Neural cell (in vitro differentiated cells): ENCODE measurements around the gene KIF22. TPM values are rescaled to one million over a fixed set of nuclear protein-coding genes. Genes with fewer than 3 reads are reported as not detected.

ENCODE experiments used
- H2AFZ ChIP-seq: fragments of 200-600, 300-800 bp; sonication (generic), shearing (Covaris generic); 2 replicates; pipeline ENCODE4 v1.6.0; 2014; ENCODE audit warnings: low read depth, mild to moderate bottlenecking, antibody characterized with exemption, low read length, moderate library complexity
- H3F3A ChIP-seq: fragments of 200-600 bp; shearing (Covaris generic); 2 replicates; pipeline ENCODE4 v1.6.1; 2016; ENCODE audit warnings: mild to moderate bottlenecking, moderate library complexity, mixed read lengths, antibody characterized with exemption, low read length; ENCODE audit not compliant: insufficient read depth, poor library complexity, severe bottlenecking
- H3K27ac ChIP-seq: fragments of 200-600, 300-800 bp; sonication (generic), shearing (Covaris generic); 2 replicates; pipeline ENCODE4 v1.5.1; 2014; ENCODE audit warnings: mild to moderate bottlenecking, low read length, moderate library complexity
- H3K27me3 ChIP-seq: fragments of 300-800, 200-600 bp; sonication (generic), shearing (Covaris generic); 2 replicates; pipeline ENCODE4 v1.6.0; 2014; ENCODE audit warnings: mild to moderate bottlenecking, low read depth, low read length, moderate library complexity; ENCODE audit not compliant: insufficient read depth
- H3K36me3 ChIP-seq: fragments of 300-800, 200-600 bp; sonication (generic), shearing (Covaris generic); 2 replicates; pipeline ENCODE4 v1.5.1; 2014; ENCODE audit warnings: mild to moderate bottlenecking, antibody characterized with exemption, low read length, moderate library complexity; ENCODE audit not compliant: insufficient read depth
- H3K4me2 ChIP-seq: fragments of 300-800, 200-600 bp; sonication (generic), shearing (Covaris generic); 2 replicates; pipeline ENCODE4 v1.6.0; 2014; ENCODE audit warnings: mild to moderate bottlenecking, low read length
- H3K4me3 ChIP-seq: fragments of 300-800, 200-600 bp; sonication (generic), shearing (Covaris generic); 2 replicates; pipeline ENCODE4 v1.5.1; 2014; ENCODE audit warnings: mild to moderate bottlenecking, low read length, moderate library complexity
- H3K79me2 ChIP-seq: fragments of 200-600 bp; shearing (Covaris generic); replicated peaks from 2 replicates; pipeline ENCODE4 v1.6.0; 2014; ENCODE audit warnings: mild to moderate bottlenecking, low read length, moderate library complexity; ENCODE audit not compliant: insufficient read depth
- H3K9ac ChIP-seq: fragments of 300-800, 200-600 bp; sonication (generic), shearing (Covaris generic); 2 replicates; pipeline ENCODE4 v1.6.1; 2016; ENCODE audit warnings: mild to moderate bottlenecking, low read length, mixed read lengths
- H3K9me2 ChIP-seq: fragments of 200-600 bp; shearing (Covaris generic); 2 replicates; pipeline ENCODE4 v1.6.1; 2016; ENCODE audit warnings: mild to moderate bottlenecking, low read length, mixed read lengths; ENCODE audit not compliant: insufficient read depth
- H3K9me3 ChIP-seq: fragments of 200-600, 300-800 bp; sonication (generic), shearing (Covaris generic); 2 replicates; pipeline ENCODE4 v1.6.1; 2016; ENCODE audit warnings: mild to moderate bottlenecking, mixed run types, low read length, moderate library complexity, mixed read lengths
- H4K20me1 ChIP-seq: fragments of 200-600 bp; shearing (Covaris generic); 2 replicates; pipeline ENCODE4 v1.6.1; 2016; ENCODE audit warnings: mild to moderate bottlenecking, mixed run types; ENCODE audit not compliant: insufficient read depth
- EP300 ChIP-seq: fragments of 450-650 bp; conservative IDR thresholded peaks from 2 replicates; pipeline ENCODE4 v1.6.1; 2014; ENCODE audit warnings: antibody characterized with exemption, mild to moderate bottlenecking, moderate library complexity; ENCODE audit not compliant: poor library complexity, severe bottlenecking
- EZH2 ChIP-seq: fragments of 200-600, 300-800 bp; shearing (Covaris generic), sonication (generic); IDR thresholded peaks from 2 replicates; pipeline ENCODE4 v1.6.1; 2014; ENCODE audit warnings: antibody characterized with exemption, low read length, borderline replicate concordance, mild to moderate bottlenecking; ENCODE audit not compliant: insufficient read depth, poor library complexity, severe bottlenecking
- MXI1 ChIP-seq: fragments of 450-650 bp; conservative IDR thresholded peaks from 2 replicates; pipeline ENCODE4 v1.6.1; 2014; ENCODE audit warnings: antibody characterized with exemption, mild to moderate bottlenecking; ENCODE audit not compliant: poor library complexity, severe bottlenecking
- POLR2AphosphoS5 ChIP-seq: IDR thresholded peaks from 2 replicates; pipeline ENCODE4 v1.6.1; 2012
- RAD21 ChIP-seq: fragments of 450-650 bp; conservative IDR thresholded peaks from 2 replicates; pipeline ENCODE4 v1.6.1; 2014; ENCODE audit warnings: antibody characterized with exemption, mild to moderate bottlenecking, moderate library complexity
- REST ChIP-seq: IDR thresholded peaks from 2 replicates; pipeline ENCODE4 v1.6.1; 2012; ENCODE audit warnings: borderline replicate concordance
- SMC3 ChIP-seq: fragments of 450-650 bp; conservative IDR thresholded peaks from 2 replicates; pipeline ENCODE4 v1.6.1; 2014; ENCODE audit warnings: antibody characterized with exemption, mild to moderate bottlenecking, moderate library complexity; ENCODE audit not compliant: poor library complexity
- TAF1 ChIP-seq: IDR thresholded peaks from 2 replicates; pipeline ENCODE4 v1.6.1; 2012; ENCODE audit warnings: low read depth
- polyA minus RNA-seq: library from RNA; depleted of rRNA, polyadenylated mRNA; stranded (reverse); fragments of >200 nt; gene quantifications from 2 replicates; pipeline ENCODE4 v1.2.3, GENCODE V29; 2014
- polyA plus RNA-seq: library from polyadenylated mRNA; depleted of rRNA; stranded (reverse); fragments of >200 nt; gene quantifications from 2 replicates; pipeline ENCODE4 v1.2.3, GENCODE V29; 2014
- TF ChIP-seq, protein P1 (sequence below): fragments of 450-650 bp; IDR thresholded peaks from 2 replicates; pipeline ENCODE4 v1.5.1; 2014; ENCODE audit warnings: antibody characterized with exemption, mild to moderate bottlenecking, moderate library complexity; ENCODE audit not compliant: poor library complexity, severe bottlenecking

The KIF22 gene
- polyA plus RNA-seq (81.1 and 89.7 TPM in 2 replicates), polyA minus RNA-seq (48.7 and 74.7 TPM in 2 replicates)

DNA sequence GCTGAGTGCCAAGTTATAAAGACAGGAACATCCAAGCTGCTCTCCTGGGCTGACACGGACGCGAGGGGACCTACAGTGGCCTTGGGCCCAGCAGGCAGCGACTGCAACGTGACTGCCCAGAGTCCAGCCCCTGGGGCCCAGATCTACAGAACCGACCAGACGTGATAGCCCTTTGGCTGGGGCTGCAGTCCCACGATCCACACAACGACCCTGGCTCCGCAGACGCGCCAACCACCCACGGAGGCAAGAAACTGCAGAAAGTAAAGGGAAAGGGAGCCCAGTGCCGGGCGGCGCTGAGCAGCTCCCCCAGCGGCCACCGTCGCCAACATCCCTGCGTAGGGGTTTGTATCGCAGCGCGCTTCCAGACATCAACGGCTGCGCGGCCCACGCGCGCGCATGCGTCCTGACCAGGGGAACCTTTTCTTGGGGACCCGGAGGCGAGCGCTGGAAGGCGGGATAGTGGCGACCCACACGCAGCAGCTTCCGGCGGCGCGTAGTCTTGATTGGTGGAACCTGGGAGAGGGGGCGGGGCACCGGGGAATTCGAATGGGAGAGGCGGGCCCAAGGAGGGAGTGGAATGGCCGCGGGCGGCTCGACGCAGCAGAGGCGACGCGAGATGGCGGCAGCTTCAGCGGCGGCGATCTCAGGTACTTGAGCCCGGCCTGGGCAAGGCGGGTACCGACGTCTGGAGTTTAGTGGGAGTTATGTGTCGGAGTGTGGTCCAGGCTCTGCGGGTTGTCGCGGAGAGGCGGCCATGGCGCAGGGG is at the start of gene KIF22:
Gene KIF22, plus strand, starts transcription at position 569 of the 766 bp plus-strand sequence. Its CDS starts 9 bp downstream, at position 578.
- H4K20me1 ChIP-seq, result no peaks in the 10 kb centered on the region
- H3K9me2 ChIP-seq, result no peaks in the 10 kb centered on the region
- TF ChIP-seq POLR2AphosphoS5 (peak; percentile 65), REST (no peak), EP300 (peak; percentile 62), RAD21 (peak; percentile 84), MXI1 (peak; percentile 99), EZH2 (no peak), TAF1 (no peak), SMC3 (peak; percentile 79)
- TF ChIP-seq, protein P1, sequence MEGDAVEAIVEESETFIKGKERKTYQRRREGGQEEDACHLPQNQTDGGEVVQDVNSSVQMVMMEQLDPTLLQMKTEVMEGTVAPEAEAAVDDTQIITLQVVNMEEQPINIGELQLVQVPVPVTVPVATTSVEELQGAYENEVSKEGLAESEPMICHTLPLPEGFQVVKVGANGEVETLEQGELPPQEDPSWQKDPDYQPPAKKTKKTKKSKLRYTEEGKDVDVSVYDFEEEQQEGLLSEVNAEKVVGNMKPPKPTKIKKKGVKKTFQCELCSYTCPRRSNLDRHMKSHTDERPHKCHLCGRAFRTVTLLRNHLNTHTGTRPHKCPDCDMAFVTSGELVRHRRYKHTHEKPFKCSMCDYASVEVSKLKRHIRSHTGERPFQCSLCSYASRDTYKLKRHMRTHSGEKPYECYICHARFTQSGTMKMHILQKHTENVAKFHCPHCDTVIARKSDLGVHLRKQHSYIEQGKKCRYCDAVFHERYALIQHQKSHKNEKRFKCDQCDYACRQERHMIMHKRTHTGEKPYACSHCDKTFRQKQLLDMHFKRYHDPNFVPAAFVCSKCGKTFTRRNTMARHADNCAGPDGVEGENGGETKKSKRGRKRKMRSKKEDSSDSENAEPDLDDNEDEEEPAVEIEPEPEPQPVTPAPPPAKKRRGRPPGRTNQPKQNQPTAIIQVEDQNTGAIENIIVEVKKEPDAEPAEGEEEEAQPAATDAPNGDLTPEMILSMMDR, result peak; percentile 98
- H3K27me3 ChIP-seq, result no peaks in the 10 kb centered on the region
- peak within 1 kb of the TSS; percentile 53 for H2AFZ ChIP-seq
- H3F3A ChIP-seq, result no peaks in the 10 kb centered on the region
- H3K4me3 ChIP-seq, result peak within 1 kb of the TSS; percentile 84
- H3K9me3 ChIP-seq, result no peaks in the 10 kb centered on the region
- H3K4me2 ChIP-seq, result peak within 1 kb of the TSS; percentile 49
- peak within 1 kb of the TSS; percentile 67 for H3K9ac ChIP-seq
- no peaks in the 10 kb centered on the region for H3K36me3 ChIP-seq
- peaks cover 42% of the 10 kb centered on the region for H3K79me2 ChIP-seq
- H3K27ac ChIP-seq, result peak within 1 kb of the TSS; percentile 72

DNA sequence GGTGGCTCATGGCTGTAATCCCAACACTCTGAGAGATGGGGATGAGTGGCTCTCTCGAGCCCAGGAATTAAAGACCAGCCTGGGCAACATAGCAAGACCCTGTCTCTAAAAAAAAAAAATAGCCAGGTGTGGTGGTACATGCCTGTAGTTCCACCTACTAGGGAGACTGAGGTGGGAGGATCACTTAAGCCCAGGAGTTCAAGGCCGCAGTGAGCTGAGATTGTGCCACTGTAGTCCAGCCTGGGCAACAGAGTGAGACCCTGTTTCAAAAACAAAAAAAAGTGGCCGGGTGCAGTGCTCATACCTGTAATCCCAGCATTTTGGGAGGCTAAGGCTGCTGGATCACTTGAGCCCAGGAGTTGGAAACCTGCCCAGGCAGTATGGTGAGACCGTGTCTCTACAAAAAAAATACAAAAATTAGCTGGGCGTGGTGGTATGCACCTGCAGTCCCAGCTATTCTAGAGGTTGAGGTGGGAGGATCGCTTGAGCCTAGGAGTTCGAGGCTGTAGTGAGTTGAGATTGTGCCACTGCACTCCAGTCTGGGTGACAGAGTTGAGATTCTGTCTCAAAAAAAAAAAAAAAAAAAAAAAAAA is 47.8 kb upstream of the KIF22 start:
- Histone ChIP-seq H3K4me3 (no peak overlapping the region), H3F3A (no peaks in the 10 kb centered on the region), H3K79me2 (no peaks in the 10 kb centered on the region), H3K9ac (no peak overlapping the region), H3K27me3 (no peaks in the 10 kb centered on the region), H3K27ac (no peak overlapping the region), H2AFZ (no peak overlapping the region), H3K36me3 (no peaks in the 10 kb centered on the region), H3K9me2 (no peaks in the 10 kb centered on the region), H3K9me3 (no peaks in the 10 kb centered on the region), H4K20me1 (no peaks in the 10 kb centered on the region), H3K4me2 (no peak overlapping the region)
- TF ChIP-seq, protein P1, result no peak
- TF ChIP-seq TAF1, result no peak
- TF ChIP-seq EP300, result no peak
- TF ChIP-seq EZH2, result no peak
- TF ChIP-seq REST, result no peak
- TF ChIP-seq MXI1, result no peak
- no peak for TF ChIP-seq RAD21
- no peak for TF ChIP-seq SMC3
- TF ChIP-seq POLR2AphosphoS5, result no peak
